ENCODE data around the gene IL17RC. TPM values are rescaled to one million over a fixed set of nuclear protein-coding genes. Genes with fewer than 3 reads are reported as not detected.

IL17RC gene
- total and polyA plus RNA-seq, 2 of the 8 experiments (the other 6 are each of a cell fraction or from before 2014, with no cell fraction given), result 11.8 to 13.0 TPM

DNA sequence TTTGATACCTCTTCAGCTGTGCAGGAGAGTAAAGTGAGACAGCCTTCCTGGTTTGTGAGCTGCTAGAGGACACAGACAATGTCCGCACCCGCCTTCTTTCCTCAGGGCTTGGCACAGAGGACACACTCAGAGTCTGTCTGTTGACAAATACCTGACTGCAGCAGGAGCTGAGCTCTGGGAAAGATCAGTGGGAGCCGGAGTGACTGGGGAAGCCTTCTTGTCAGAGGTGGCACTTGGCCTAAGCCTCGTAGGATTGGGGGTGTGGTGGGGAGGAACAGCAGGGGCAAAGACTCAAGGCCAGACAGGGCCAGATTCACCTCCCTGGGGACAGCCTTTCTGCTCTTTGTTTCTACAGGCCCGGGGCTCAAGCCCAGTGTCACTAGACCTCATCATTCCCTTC is 3.3 kb upstream of the IL17RC start:
- H4K5ac ChIP-seq (ENCODE audit: insufficient read length, low read depth, low read length), result no peak overlapping the region
- no peaks in the 10 kb centered on the region for H3K79me1 ChIP-seq (ENCODE audit: low read depth, low read length)
- H3K27ac ChIP-seq (ENCODE audit: low read depth, low read length), result no peak overlapping the region
- H3K23ac ChIP-seq (ENCODE audit: insufficient read length), result no peak overlapping the region
- CTCF ChIA-PET (ENCODE audit: partially characterized antibody), result interaction anchor here (0.6 to 9.1 kb wide), 12 partner anchors 9 to 1158 kb away, joined by 3 to 76 read pairs (median 4); partner anchors contain the start of gene CRELD1
- no peaks in the 10 kb centered on the region for H4K20me1 ChIP-seq (replicated peaks in 1 of 2; ENCODE audit: control insufficient read depth in 1 of 2, insufficient read depth in 2 of 2, low read length in 2 of 2)
- no peak overlapping the region for H3K4ac ChIP-seq (replicated peaks; ENCODE audit: insufficient read length, low read depth, low read length)
- peaks cover 10% of the 10 kb centered on the region; the same call in 1 of the 2 replicates for H3K23me2 ChIP-seq (ENCODE audit: low read depth, low read length)
- no peaks in the 10 kb centered on the region for H3K79me2 ChIP-seq (ENCODE audit: control insufficient read depth in 1 of 2, insufficient read depth in 2 of 2, low read length in 2 of 2)
- H3K18ac ChIP-seq (ENCODE audit: extremely low read depth, low read length), result no peak overlapping the region
- H3K9me3 ChIP-seq (ENCODE audit: insufficient read depth in 2 of 2, low read depth in 1 of 2, low read length in 1 of 2), result peaks cover 0 to 6% of the 10 kb centered on the region in 2 experiments; a peak in 2 of 4 replicates
- no peaks in the 10 kb centered on the region for H3K36me3 ChIP-seq (ENCODE audit: control insufficient read depth in 2 of 4, insufficient read depth in 4 of 4, low read length in 3 of 4)
- no peak overlapping the region for H2BK15ac ChIP-seq (ENCODE audit: low read length)
- DNase-seq (ENCODE audit: low read depth in 1 of 2, low spot score in 2 of 2) (no peak), FAIRE-seq (no peak)
- no peak overlapping the region for H3K4me3 ChIP-seq (ENCODE audit: extremely low read depth in 1 of 4, insufficient read depth in 2 of 4, low read depth in 3 of 4, low read length in 4 of 4)
- no peak overlapping the region for H3K9ac ChIP-seq (replicated peaks in 1 of 4; ENCODE audit: extremely low read depth in 1 of 4, low read depth in 3 of 4, low read length in 3 of 4)
- H2BK120ac ChIP-seq (replicated peaks; ENCODE audit: low read depth, low read length), result no peak overlapping the region
- no peak overlapping the region for H3K14ac ChIP-seq (ENCODE audit: insufficient read length)
- no peak overlapping the region for H4K91ac ChIP-seq (replicated peaks; ENCODE audit: insufficient read length, low read length)
- H2BK5ac ChIP-seq (ENCODE audit: low read depth, low read length), result no peak overlapping the region
- H3K4me1 ChIP-seq (replicated peaks in 1 of 4; ENCODE audit: control insufficient read depth in 3 of 4, insufficient read depth in 4 of 4, low read length in 3 of 4), result peaks cover 0 to 20% (median 17%) of the 10 kb centered on the region in 4 experiments; a peak in 6 of 7 replicates
- H3K56ac ChIP-seq (replicated peaks; ENCODE audit: insufficient read length, low read depth, low read length), result no peak overlapping the region
- no peak overlapping the region for H2BK20ac ChIP-seq (ENCODE audit: low read length)
- H4K8ac ChIP-seq (ENCODE audit: extremely low read depth, insufficient read depth, low read length), result no peak overlapping the region
- 92% methylated on average over 5 of the region's 5 CpGs; no CpG with 5 or more reads in 1 of the 2 experiments for WGBS, 2 experiments (ENCODE audit: extremely low coverage in 1 of 2, insufficient coverage in 1 of 2, insufficient read length in 1 of 2, insufficient replicate concordance in 2 of 2, low coverage in 1 of 2, low lambda C conversion rate in 2 of 2, missing lambda C conversion rate in 1 of 2)
- H2BK12ac ChIP-seq (ENCODE audit: low read depth, low read length), result no peak overlapping the region
- H2AK5ac ChIP-seq (ENCODE audit: low read depth, low read length), result no peak overlapping the region
- peaks cover 0 to 18% (median 10%) of the 10 kb centered on the region in 4 experiments; a peak in 5 of 7 replicates for H3K27me3 ChIP-seq (replicated peaks in 1 of 4; ENCODE audit: control insufficient read depth in 3 of 4, extremely low read depth in 1 of 4, insufficient read depth in 3 of 4, low read length in 3 of 4)
- POLR2A ChIA-PET (ENCODE audit: partially characterized antibody), result interaction anchor here (1.0 to 5.5 kb wide), 7 partner anchors 8 to 228 kb away, joined by 3 to 43 read pairs (median 4); partner anchors contain the start of genes CRELD1, IL17RE and VHL
- TF ChIP-seq ASH2L (IDR thresholded peaks at IDR 0.05; ENCODE audit: low read length), result no peak
- TF ChIP-seq CBX5 (IDR thresholded peaks at IDR 0.05; ENCODE audit: low read depth, low read length), result no peak
- TF ChIP-seq SAP30 (IDR thresholded peaks at IDR 0.05; ENCODE audit: insufficient read depth, insufficient replicate concordance, low read length), result no peak
- TF ChIP-seq RXRA (IDR thresholded peaks at IDR 0.05; ENCODE audit: insufficient read depth, low read depth, low read length), result no peak
- no peak for TF ChIP-seq SP2 (IDR thresholded peaks at IDR 0.05; ENCODE audit: low read length)
- TF ChIP-seq ZNF274 (IDR thresholded peaks at IDR 0.05; ENCODE audit: borderline replicate concordance, extremely low read depth, low read length), result no peak
- TF ChIP-seq BCL11A (IDR thresholded peaks at IDR 0.05; ENCODE audit: low read depth in 2 of 2, low read length in 2 of 2), result no peak
- no peak for TF ChIP-seq TEAD4 (IDR thresholded peaks at IDR 0.05; ENCODE audit: low read depth, low read length)
- no peak for TF ChIP-seq NRF1 (IDR thresholded peaks at IDR 0.05; ENCODE audit: low read depth, low read length)
- no peak for TF ChIP-seq SP4 (IDR thresholded peaks at IDR 0.05; ENCODE audit: low read length)
- no peak for TF ChIP-seq JUN (IDR thresholded peaks at IDR 0.05; ENCODE audit: low read depth, low read length)
- TF ChIP-seq TAF7 (optimal IDR thresholded peaks at IDR 0.05; ENCODE audit: borderline replicate concordance, low read depth, low read length), result no peak
- no peak for TF ChIP-seq POLR2AphosphoS5 (IDR thresholded peaks at IDR 0.05; ENCODE audit: low read depth, low read length)
- no peak for TF ChIP-seq FOSL1 (IDR thresholded peaks at IDR 0.05; ENCODE audit: insufficient read depth, low read depth, low read length)
- no peak for TF ChIP-seq BACH1 (IDR thresholded peaks at IDR 0.05; ENCODE audit: low read length)
- no peak overlapping the region for H3K4me2 ChIP-seq (ENCODE audit: insufficient read depth in 1 of 2, low read depth in 2 of 2, low read length in 2 of 2)
- no peak overlapping the region for H2AFZ ChIP-seq (ENCODE audit: low read length)
